ENCODE results near the gene EMC7. TPM values are rescaled to one million over a fixed set of nuclear protein-coding genes. Genes with fewer than 3 reads are reported as not detected.
"Not testable (repeated sequence)": the region's sequence is repeated elsewhere in the genome, so short reads cannot be mapped to it uniquely, and the experiment has no call there.

Gene EMC7
- total and polyA plus RNA-seq, 9 of the 15 experiments (the other 6 are each of a cell fraction or from before 2014, with no cell fraction given), result 25.8 to 92.8 (median 49.7) TPM

DNA sequence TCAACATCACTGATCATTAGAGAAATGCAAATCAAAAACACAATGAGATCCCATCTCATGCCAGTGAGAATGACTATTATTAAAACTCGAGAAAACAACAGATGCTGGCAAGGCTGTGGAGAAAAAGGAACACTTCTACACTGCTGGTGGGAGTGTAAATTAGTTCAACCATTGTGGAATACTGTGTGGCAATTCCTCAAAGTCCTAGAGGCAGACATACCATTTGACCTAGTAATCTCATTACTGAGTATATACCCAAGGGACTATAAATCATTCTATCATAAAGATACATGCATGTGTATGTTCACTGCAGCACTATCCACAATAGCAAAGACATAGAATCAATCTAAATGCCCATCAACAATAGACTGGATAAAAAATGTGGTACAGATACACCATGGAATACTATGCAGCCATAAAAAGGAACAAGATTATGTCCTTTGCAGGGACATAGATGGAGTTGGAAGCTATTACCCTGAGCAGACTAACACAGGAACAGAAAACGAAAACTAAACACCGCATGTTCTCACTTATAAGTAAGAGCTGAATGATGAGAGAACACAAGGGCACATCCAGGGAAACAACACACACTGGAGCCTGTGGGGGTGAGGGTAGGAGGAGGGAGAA, 47.5 kb downstream of the EMC7 start:
- H3K27ac ChIP-seq (ENCODE audit: extremely low read depth, low read depth, low read length), result no peak overlapping the region
- H3K4me2 ChIP-seq (ENCODE audit: insufficient read depth, low read length), result no peak overlapping the region
- H4K20me1 ChIP-seq (replicated peaks; ENCODE audit: control insufficient read depth, insufficient read depth, low read length), result no peaks in the 10 kb centered on the region
- BruUV-seq (replicated peaks), result no TSS peak
- ChIA-PET CTCF (ENCODE audit: low intra/inter-chr PET ratio) (no interaction called here), POLR2A (no interaction called here)
- no peaks in the 10 kb centered on the region for H3K4me1 ChIP-seq (replicated peaks in 1 of 2; ENCODE audit: control insufficient read depth in 2 of 2, insufficient read depth in 2 of 2, low read length in 2 of 2)
- H3K27me3 ChIP-seq (ENCODE audit: control insufficient read depth in 2 of 2, insufficient read depth in 2 of 2, low read length in 2 of 2), result peaks cover 0 to 2% of the 10 kb centered on the region in 2 experiments; a peak in 1 of 5 replicates
- WGBS (ENCODE audit: insufficient coverage, low coverage, missing lambda C conversion rate), result 2% methylated on average over 3 of the region's 3 CpGs
- 0 out of 2 replicates have a peak, but pooled peaks cover 2% of the 10 kb centered on the region for H3K9me3 ChIP-seq (replicated peaks; ENCODE audit: control insufficient read depth, insufficient read depth, low read depth, low read length)
- H3K9me1 ChIP-seq (ENCODE audit: control insufficient read depth, insufficient read depth, low read length), result no peaks in the 10 kb centered on the region
- DNase-seq (ENCODE audit: extremely low read depth in 1 of 4, low spot score in 3 of 4), result no peak
- no peak for FAIRE-seq
- TF ChIP-seq TFAM (CRISPR knock-in tag; conservative IDR thresholded peaks at IDR 0.05) (no peak), RHOXF2B (CRISPR knock-in tag; conservative IDR thresholded peaks at IDR 0.05) (no peak), ZNF146 (CRISPR knock-in tag; IDR thresholded peaks at IDR 0.05; ENCODE audit: unreplicated experiment) (peak; percentile 64), DIDO1 (tag; IDR thresholded peaks at IDR 0.05; ENCODE audit: low read depth) (no peak)
- TF ChIP-seq, protein P1, sequence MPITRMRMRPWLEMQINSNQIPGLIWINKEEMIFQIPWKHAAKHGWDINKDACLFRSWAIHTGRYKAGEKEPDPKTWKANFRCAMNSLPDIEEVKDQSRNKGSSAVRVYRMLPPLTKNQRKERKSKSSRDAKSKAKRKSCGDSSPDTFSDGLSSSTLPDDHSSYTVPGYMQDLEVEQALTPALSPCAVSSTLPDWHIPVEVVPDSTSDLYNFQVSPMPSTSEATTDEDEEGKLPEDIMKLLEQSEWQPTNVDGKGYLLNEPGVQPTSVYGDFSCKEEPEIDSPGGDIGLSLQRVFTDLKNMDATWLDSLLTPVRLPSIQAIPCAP (CRISPR knock-in tag; IDR thresholded peaks at IDR 0.05; ENCODE audit: borderline replicate concordance), result no peak
- TF ChIP-seq, protein P2, sequence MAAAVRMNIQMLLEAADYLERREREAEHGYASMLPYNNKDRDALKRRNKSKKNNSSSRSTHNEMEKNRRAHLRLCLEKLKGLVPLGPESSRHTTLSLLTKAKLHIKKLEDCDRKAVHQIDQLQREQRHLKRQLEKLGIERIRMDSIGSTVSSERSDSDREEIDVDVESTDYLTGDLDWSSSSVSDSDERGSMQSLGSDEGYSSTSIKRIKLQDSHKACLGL (CRISPR knock-in tag; IDR thresholded peaks at IDR 0.05; ENCODE audit: borderline replicate concordance, poor library complexity, severe bottlenecking), result no peak
- no peak for ATAC-seq
- intact Hi-C loops (cut with micrococcal nuclease) (no loop called here), in situ Hi-C loops (cut with MboI) (no loop called here)
- no peak overlapping the region for H2AFZ ChIP-seq (ENCODE audit: low read depth, low read length)
- H3K4me3 ChIP-seq, result no peak overlapping the region
- H3K36me3 ChIP-seq (ENCODE audit: control insufficient read depth, insufficient read depth, low read length), result no peaks in the 10 kb centered on the region
- no peaks in the 10 kb centered on the region for H3K79me2 ChIP-seq (ENCODE audit: control insufficient read depth, insufficient read depth, low read length)
- H3K9ac ChIP-seq (ENCODE audit: insufficient read depth in 1 of 2, low read depth in 2 of 2, low read length in 2 of 2), result no peak overlapping the region

DNA sequence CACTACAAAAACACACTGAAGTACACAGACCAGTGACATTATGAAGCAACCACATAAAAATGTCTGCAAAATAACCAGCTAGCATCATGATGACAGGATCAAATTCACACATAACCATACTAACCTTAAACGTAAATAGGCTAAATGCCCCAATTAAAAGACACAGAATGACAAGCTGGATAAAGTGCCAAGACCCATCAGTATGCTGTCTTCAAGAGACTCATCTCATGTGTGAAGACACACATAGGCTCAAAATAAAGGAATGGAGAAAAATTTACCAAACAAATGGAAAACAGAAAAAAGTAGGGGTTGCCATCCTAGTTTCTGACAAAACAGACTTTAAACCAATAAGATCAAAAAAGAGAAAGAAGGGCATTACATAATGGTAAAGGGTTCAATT, 51.3 kb downstream of the EMC7 start:
- FAIRE-seq; H3K9me1 ChIP-seq (ENCODE audit: control insufficient read depth, insufficient read depth, low read length); intact Hi-C loops (cut with micrococcal nuclease); H3K9me3 ChIP-seq (replicated peaks; ENCODE audit: control insufficient read depth, insufficient read depth, low read depth, low read length); H4K20me1 ChIP-seq (replicated peaks; ENCODE audit: control insufficient read depth, insufficient read depth, low read length); H3K27me3 ChIP-seq (ENCODE audit: control insufficient read depth in 2 of 2, insufficient read depth in 2 of 2, low read length in 2 of 2); H3K27ac ChIP-seq (ENCODE audit: extremely low read depth, low read depth, low read length); ATAC-seq; H2AFZ ChIP-seq (ENCODE audit: low read depth, low read length); CTCF ChIA-PET (ENCODE audit: low intra/inter-chr PET ratio); BruUV-seq (replicated peaks); H3K4me2 ChIP-seq (ENCODE audit: insufficient read depth, low read length); H3K9ac ChIP-seq (ENCODE audit: insufficient read depth in 1 of 2, low read depth in 2 of 2, low read length in 2 of 2); H3K79me2 ChIP-seq (ENCODE audit: control insufficient read depth, insufficient read depth, low read length); H3K36me3 ChIP-seq (ENCODE audit: control insufficient read depth, insufficient read depth, low read length); H3K4me3 ChIP-seq; in situ Hi-C loops (cut with MboI); DNase-seq (ENCODE audit: extremely low read depth in 1 of 4, low spot score in 3 of 4); H3K4me1 ChIP-seq (replicated peaks in 1 of 2; ENCODE audit: control insufficient read depth in 2 of 2, insufficient read depth in 2 of 2, low read length in 2 of 2): not testable (repeated sequence)
- 0% methylated on average over 1 of the region's 1 CpG for WGBS (ENCODE audit: insufficient coverage, low coverage, missing lambda C conversion rate)
- POLR2A ChIA-PET, result interaction anchor here (0.9 kb wide), 1 partner anchor 10 kb away, joined by 3 read pairs; no protein-coding TSS in a partner anchor

Data from K562 (cell line).